RKO (cell line): Measurements from ENCODE around the gene NAA30.

Experiments
- DNase-seq: peaks from one replicate; pipeline ENCODE4 v3.0.0-alpha.2; 2016; ENCODE audit warnings: low spot score

The NAA30 gene

GRCh38 chr14:57400556-57401494, 10.4 kb downstream of the NAA30 start:
- no peak for DNase-seq

- no peak for DNase-seq
Observed at GRCh38 chr14:57401501-57401900, 11.1 kb downstream of the NAA30 start.

DNA sequence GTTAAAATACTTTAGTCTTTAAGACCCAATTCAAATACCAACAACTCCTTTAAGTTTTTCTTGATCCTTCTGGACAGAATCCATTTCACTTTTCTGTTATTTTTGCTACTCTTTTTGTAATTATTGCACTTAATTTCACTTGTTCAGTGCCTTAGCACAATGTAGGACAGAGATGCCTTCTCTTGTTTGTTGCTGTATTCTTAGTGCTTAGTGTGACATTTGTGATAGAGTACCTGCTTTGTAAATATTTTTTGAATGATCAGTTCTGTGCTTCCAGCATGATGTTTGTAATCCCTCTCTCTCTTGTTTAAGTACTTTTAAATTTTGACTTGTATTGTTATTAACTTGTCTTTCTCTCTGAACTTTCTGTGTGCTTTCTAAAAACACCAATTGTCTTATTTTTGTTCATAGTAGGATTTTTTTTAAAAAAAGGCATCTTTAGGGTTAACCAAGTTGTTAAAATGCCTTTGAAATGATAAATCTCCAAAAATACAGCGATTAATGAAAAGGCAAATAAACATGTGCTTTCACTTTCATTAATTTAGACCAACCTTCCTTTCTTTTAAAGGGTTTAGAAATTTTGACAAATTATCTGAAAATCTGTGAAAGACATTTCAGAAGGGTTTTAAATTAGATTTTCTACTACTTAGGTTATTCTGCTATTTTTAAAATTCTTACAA, 11.9 kb downstream of the NAA30 start:
- no peak for DNase-seq

DNA sequence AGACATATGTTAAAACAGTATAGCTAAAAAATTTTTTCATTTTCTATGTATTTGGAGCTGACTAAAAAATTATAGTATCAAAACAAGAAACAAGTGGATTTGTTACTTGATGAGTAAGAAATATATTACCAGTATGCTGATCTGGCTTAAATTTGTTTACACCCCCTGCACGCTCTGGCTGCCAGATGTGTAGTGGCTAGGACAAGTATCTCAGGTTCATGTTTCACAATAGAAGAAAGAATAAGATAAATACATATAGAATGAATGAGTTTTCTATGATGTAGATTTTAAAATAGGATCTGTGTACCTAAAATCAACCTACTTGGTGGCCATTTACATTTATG, 13.1 kb downstream of the NAA30 start:
- DNase-seq, result no peak

DNA sequence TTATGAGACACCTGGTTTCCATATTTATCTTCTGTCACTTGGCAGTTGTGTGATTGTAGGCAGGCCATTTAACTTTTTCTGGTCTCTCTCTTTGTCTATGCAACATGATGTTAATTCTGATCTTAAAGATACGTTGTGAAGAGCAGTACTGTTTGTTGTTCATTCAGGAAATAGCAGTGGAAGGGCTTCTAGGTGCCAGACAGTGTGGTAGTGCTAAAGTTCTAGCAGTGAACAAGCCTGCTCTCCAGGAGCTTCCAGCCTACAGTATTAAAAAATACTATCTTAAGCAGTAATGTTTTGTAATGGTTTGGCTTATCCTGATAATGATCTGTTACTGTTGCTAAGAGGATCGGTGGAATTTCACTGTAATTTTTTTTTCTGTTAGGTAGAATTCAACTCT, 15.2 kb downstream of the NAA30 start:
- DNase-seq, result no peak

DNA sequence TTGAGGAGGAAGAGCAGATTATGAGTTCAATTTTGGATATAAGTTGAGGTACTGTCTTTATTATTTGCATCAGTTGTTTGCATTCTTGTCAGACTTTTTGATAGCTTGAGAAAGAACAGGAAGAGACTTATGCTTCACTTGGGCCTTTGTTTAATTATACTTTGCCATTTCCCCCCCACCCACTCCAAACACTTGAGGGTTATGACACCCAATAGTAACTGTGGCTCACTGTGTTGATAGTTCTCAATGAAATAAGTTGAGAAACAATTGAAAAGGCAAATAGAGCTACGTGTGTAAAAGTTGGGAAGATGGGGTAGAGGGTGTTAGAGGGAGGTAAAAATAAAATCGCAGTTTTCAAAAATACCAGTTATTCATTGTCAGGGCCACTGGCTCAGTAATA, 17.7 kb downstream of the NAA30 start:
- DNase-seq, result no peak

GRCh38 chr14:57408634-57409033, 18.2 kb downstream of the NAA30 start:
- DNase-seq, result no peak

- no peak for DNase-seq
Observed at GRCh38 chr14:57412341-57412740, 22.0 kb downstream of the NAA30 start.

- DNase-seq, result no peak
Observed at GRCh38 chr14:57413849-57414248, 23.5 kb downstream of the NAA30 start.

- no peak for DNase-seq
Observed at GRCh38 chr14:57417228-57417627, 26.8 kb downstream of the NAA30 start.

DNA sequence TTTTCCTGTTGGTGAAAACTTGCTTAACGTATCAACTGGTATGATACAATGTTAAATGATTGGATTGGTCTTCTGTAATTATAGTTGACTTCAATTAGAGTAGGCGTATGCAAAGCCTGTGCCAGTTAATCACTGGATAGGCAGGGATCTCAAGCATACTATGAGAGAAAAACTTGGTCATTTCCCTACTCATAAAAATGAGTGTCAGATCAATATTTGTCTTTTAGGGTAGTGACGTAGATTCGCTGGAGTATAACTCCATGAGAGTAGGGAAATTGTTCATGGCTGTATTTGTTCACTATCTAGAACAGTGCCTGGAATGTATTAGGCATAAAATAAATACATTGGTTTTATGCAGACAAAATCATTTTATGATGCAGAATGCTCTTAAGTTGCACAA, 28.6 kb downstream of the NAA30 start:
- DNase-seq, result no peak

- DNase-seq, result no peak
Observed at GRCh38 chr14:57420033-57420432, 29.6 kb downstream of the NAA30 start.

- no peak for DNase-seq
Observed at GRCh38 chr14:57420986-57421385, 30.6 kb downstream of the NAA30 start.

DNA sequence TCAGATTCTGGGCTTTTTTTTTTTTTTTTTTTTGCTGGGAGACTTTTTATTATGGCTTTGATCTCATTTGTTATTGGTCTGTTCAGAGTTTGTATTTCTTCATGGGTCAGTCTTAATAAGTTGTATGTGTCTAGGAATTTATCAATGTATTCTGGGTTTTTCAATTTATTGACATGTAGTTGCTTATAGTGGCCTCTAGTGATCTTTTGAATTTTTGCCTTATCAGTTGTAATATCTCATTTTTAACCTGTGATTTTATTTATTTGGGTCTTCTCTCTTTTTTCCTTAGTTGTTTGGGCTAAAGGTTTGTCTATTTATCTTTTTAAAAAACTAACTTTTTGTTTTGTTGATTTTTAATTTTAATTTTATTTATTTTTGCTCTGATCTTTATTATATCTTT, 45.5 kb downstream of the NAA30 start:
- DNase-seq, result no peak

DNA sequence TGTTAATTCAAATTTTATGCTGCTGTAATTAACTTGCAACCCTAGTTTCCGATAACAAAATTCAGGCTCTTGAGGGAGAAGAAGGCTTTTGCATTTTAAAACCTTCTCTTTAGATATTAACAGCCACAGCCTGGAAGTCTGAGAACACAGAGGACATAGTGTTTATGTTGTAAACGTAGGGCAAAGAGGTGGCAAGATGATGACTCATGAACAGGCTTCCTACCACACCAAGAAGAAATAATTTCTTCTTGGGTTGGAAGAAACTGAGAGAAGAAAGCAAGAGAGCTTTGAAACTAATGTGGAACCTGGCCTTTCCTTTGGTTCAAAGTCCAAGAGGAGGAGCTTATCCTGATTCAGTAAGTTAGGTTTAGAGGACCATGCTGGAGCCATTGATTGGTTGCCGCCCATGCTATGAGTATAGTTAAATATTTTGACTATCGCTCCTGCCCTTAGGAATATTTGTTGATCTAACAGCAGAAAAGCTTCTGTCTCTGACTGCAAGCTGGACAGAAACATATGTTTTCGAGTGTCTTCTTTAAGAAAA, 71.5 kb downstream of the NAA30 start:
- DNase-seq, result no peak

DNA sequence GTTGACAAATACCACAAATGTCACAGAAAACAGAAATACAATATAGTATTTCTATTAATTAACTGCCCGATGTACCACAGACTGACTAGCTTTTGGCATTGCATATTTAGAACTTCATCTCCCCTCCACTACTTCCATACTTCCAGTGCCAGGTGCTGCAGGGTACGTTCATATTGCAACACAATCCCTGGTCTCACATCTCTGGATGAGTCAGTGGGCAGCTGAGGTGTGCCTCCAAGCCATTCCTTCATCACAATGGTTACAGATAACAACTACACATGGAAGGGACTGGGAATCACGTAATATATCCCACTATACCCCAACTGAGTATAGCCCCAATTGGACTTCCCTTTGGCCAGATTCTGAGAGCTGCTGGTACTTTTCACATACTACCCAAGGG, 72.2 kb downstream of the NAA30 start:
- no peak for DNase-seq

GRCh38 chr14:57464008-57464730, 73.8 kb downstream of the NAA30 start:
- no peak for DNase-seq
